ENCODE results near the gene CYBB.

GRCh38 chrX:37816766-37817165 is 36.9 kb downstream of the CYBB start:
- TF ChIP-seq CTCF (conservative IDR thresholded peaks at IDR 0.05 in 1 of 2, IDR thresholded peaks at IDR 0.05 in 1 of 2; ENCODE audit: extremely low read depth in 1 of 2, insufficient read depth in 1 of 2, low read depth in 1 of 2, low read length in 2 of 2) (no peak), EZH2 (IDR thresholded peaks at IDR 0.05; ENCODE audit: borderline replicate concordance, low read length) (no peak)
